ENCODE results near the gene SPRTN.
A peak's percentile ranks its signal among the peaks of the same experiment; 100 is the strongest.
"Not testable (repeated sequence)": the region's sequence is repeated elsewhere in the genome, so short reads cannot be mapped to it uniquely, and the experiment has no call there.

The SPRTN gene

GRCh38 chr1:231335663-231336602 is 2.2 kb upstream of the SPRTN start:
- DNase-seq (ENCODE audit: low spot score) = no peak

- DNase-seq (ENCODE audit: low spot score) = no peak
These were observed 1.0 kb upstream of the SPRTN start for GRCh38 chr1:231337043-231337471.

GRCh38 chr1:231337472-231338269 is 422 bp upstream of the SPRTN start, which contains the start of gene EXOC8:
Gene EXOC8 (minus strand): TSS chr1:231337852. CDS start chr1:231337745, 107 bp downstream.
- DNase-seq (ENCODE audit: low spot score) = peak; percentile 100

- no peak for DNase-seq (ENCODE audit: low spot score)
These were observed 2.4 kb downstream of the SPRTN start for GRCh38 chr1:231340328-231341013.

GRCh38 chr1:231347961-231348360 is 9.9 kb downstream of the SPRTN start:
- no peak for DNase-seq (ENCODE audit: low spot score)

DNA sequence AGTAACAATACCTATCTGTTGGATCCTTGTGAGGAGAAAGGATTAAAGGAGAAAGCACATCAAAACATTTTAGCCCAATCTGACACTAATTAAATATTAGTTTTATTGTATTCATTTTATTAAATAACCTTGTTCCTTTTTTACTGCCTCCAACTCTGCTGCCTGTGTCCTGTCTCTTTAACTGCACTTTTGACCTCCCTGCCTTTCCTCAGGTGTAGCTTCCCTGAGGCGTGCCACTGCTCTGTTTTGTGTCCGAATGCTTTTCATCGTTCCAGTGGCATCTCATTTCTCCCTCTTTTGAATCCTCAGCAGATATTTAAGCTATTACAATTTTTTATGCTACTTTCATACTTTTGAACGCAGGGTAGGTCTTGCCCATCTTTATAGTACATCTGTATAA is 10.3 kb downstream of the SPRTN start:
- no peak for DNase-seq (ENCODE audit: low spot score)

GRCh38 chr1:231348856-231349255 is 10.8 kb downstream of the SPRTN start:
- not testable (repeated sequence) for DNase-seq (ENCODE audit: low spot score)

- DNase-seq (ENCODE audit: low spot score) = no peak
These were observed 13.7 kb downstream of the SPRTN start for GRCh38 chr1:231351816-231352215.

- DNase-seq (ENCODE audit: low spot score) = no peak
These were observed 15.0 kb downstream of the SPRTN start for GRCh38 chr1:231353086-231353485.

- DNase-seq (ENCODE audit: low spot score) = no peak
These were observed 16.4 kb downstream of the SPRTN start for GRCh38 chr1:231354330-231355020.

DNA sequence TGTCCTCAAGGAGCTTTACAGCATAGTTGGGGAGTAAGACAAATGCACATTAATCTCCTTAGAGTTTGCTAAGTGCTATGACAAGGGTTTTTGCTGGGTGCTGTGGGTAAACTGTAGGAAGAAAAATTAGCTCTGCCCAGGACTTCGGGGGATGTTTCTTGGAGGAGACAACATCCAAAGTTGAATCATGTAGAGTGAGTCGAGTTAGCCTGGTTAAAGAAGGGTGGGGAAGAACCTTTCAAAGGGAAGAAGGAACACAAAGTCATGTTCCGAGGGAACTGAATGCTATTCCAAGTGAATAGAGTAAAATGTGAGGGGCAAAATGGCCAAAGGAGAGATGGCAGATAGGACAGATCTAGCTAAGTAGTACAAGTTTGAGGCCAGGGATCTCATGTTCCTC is 17.1 kb downstream of the SPRTN start:
- DNase-seq (ENCODE audit: low spot score) = no peak

DNA sequence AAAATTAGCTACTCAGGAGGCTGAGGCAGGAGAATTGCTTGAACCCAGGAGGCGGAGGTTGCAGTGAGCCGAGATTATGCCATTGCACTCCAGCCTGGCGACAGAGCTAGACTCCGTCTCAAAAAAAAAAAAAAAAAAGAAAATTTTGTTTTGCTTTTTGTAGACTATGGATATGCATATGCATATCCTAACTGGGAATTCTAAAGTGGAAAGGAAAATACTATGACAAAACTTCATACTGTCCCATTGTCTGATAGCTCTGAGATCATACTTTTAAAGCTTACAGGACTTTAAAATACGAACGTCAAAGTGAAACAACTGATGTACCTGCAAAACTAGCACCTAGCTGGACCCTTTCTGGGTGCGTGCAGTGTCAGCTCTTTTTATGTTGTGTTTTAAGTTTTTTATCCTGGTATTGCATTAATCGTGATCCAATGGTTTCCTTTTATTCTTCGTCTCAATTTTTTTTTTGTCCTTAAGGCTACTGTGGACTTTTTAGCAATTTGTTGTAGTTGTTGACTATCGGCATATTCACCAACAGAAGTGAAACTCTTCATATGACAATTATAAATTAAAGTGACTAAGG is 19.2 kb downstream of the SPRTN start:
- DNase-seq (ENCODE audit: low spot score) = no peak

- peak; percentile 67 for DNase-seq (ENCODE audit: low spot score)
These were observed 19.8 kb downstream of the SPRTN start for GRCh38 chr1:231357831-231358354.

DNA sequence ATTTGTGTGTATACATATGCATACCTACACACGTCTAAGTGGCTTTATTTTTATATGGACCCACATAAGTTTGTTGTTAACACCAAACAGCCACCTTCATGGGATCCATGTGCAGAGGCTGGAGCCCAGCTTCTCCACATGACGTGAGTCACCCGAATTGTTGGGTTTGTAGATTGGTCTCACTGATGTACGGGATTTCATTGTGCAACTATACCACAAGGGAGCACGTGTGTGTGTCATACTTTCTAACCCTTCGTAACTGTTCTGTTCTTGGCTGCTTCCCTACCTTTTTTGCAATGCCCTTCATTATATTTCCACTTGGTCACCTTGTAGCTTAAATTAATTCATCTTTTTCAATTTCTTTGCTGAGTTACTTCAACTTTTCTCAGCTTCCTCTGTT is 21.0 kb downstream of the SPRTN start:
- DNase-seq (ENCODE audit: low spot score) = peak; percentile 86

DNA sequence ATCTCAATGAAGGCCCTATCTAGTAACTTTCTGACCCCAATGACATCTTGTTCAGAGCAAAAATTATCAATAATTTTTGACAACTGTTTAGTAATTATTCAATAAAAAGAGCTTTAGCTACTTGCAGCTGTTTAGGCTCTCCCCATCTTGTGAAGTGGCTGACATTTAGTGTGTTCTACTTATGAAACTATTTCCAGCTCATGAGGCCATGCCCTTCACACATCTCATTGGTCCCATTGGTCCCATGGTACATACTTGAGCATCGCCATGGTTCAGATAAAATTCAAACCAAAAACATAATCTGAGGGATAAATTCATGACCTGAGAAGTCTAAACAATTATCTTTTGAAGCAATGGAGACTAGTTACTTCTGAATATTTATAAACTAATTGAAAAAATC is 24.2 kb downstream of the SPRTN start:
- no peak for DNase-seq (ENCODE audit: low spot score)

GRCh38 chr1:231363624-231364023 is 25.5 kb downstream of the SPRTN start:
- DNase-seq (ENCODE audit: low spot score) = no peak

GRCh38 chr1:231364192-231364591 is 26.1 kb downstream of the SPRTN start:
- no peak for DNase-seq (ENCODE audit: low spot score)

DNA sequence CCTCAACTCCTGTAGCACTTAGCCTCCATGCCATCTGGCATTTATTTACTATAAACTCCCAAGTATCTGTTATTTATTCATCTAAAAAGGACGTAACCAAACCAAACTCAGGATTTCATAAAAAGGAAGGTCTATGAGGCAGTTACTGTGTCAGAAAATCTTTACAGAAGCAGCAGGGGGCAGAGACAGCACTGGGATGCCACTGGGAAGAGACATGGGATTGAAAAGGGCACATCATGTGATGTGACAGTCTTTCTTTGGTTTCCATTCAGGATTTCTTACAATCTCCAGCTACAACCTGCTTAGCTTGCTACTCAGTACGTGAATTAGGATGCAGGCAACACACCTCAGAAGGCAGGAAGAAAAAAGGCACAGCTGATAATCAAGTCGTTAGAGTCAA is 31.2 kb downstream of the SPRTN start:
- DNase-seq (ENCODE audit: low spot score) = no peak

DNA sequence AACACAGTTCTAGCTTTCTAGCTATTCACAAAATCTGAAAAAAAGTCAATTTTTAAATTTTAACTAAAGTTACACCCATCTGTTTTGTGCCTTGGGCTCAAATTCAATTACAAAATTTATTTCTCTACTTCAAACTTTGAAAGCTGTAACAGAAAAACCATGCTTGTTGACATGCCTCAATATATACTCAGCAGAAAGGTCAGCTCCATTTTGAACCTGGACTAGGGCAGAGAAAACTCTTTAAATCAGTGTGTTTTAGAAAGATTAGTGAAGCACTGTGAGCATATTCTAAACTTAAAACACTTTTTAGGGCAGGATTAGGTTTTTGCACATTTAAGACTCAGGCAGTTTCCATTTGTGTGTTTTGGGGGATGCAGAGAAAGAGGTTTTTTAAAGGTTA is 34.4 kb downstream of the SPRTN start:
- no peak for DNase-seq (ENCODE audit: low spot score)

- DNase-seq (ENCODE audit: low spot score) = no peak
These were observed 36.3 kb downstream of the SPRTN start for GRCh38 chr1:231374394-231374793.

DNA sequence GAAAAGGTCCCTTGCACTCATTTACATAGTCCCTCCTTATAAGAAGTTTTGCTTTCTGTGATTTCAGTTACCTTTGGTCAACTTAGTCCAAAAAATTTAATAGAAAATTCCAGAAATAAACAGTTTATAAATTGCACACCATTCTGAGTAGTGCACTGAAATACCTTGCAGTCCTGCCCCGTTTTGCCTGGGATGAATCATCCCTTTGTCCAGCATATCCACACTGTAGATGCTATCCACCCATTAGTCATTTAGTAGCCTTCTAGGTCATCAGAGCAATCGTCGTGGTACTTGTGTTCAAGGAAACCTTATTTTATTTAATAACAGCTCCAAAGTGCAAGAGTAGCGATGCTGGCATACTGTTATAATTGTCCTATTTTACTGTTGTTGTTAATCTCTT is 38.0 kb downstream of the SPRTN start:
- DNase-seq (ENCODE audit: low spot score) = no peak

All from AG20443 (cell line).